NCI-H2081 treated with DMSO at 0.1 percent for 48 hours (cell line): Measurements from ENCODE around the gene TMEM89.

Experiments
- DNase-seq: peaks from one replicate; lab custom pipeline; 2025; lab: John Stamatoyannopoulos, UW

The TMEM89 gene

DNA sequence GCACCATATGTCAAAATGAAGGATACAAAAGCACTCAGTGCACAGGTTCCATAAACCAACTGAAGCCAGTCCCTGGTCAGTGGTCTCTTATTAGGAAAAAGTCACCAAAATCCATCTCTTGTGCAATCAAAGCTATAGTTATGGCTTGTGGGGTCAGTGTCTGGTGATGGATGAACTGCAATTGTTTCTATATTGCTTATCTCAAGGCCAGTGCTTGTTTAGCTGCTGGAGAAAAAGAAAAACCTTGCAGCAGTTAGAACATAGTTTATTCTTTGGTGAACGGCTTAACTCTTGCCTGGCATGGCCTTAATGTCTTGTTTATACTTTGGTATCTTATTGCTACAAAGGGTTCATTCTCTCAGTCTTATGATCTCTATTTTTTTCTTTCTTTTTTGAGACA is 9.3 kb downstream of the TMEM89 start:
- no peak for DNase-seq

DNA sequence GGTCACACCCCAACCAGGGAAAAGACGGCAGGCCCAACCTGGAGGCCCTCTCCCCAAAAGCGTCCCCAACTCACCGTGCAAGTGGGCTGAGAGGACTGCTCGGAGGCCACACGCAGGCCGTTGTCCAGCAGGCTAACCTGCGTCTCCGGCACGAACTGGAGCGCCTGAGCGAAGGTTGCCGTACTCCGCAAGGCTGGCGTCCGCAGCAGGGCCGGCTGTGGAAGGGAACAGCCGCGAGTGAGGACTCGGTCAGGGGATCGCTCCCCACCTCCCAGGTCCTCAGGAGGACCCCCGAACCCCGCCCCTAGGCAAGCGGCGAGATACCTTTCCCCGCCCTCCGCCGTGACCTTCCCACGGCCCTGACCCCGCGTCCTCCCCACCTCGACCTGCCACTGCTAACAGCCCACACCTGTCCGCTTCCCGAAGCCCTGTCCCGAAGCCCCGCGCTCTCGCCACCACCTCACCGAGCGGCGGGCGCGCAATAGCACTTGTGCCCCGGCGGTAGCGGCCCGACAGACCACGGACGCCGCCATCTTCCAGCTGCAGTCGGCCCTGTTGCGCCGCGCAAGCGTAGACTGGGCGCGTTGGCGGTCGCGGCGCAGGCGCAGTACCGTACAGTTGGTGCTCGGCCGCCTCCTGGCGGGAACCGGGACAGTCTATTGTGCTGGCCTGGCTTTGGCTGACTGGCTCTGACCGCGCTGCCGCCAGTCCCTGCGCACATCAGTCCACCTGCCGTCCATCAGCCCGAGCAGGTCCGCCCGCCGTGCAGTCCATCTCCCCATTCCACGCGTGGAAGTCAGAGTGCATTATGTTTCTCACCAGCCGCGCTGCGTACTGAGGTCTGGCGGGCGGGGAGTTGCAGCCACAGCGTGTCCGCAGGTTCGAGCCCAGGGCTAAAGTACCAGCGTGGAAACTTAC is 12.2 kb downstream of the TMEM89 start, which contains the start of gene UQCRC1:
UQCRC1 (minus strand) TSS at position 559 of the 918 bp plus-strand sequence; CDS start at position 533, 26 bp downstream.
- peak; percentile 44 for DNase-seq

GRCh38 chr3:48607519-48607918 is 14.1 kb downstream of the TMEM89 start:
- no peak for DNase-seq

- DNase-seq, result no peak
These were observed 20.0 kb downstream of the TMEM89 start for GRCh38 chr3:48601622-48601994.

DNA sequence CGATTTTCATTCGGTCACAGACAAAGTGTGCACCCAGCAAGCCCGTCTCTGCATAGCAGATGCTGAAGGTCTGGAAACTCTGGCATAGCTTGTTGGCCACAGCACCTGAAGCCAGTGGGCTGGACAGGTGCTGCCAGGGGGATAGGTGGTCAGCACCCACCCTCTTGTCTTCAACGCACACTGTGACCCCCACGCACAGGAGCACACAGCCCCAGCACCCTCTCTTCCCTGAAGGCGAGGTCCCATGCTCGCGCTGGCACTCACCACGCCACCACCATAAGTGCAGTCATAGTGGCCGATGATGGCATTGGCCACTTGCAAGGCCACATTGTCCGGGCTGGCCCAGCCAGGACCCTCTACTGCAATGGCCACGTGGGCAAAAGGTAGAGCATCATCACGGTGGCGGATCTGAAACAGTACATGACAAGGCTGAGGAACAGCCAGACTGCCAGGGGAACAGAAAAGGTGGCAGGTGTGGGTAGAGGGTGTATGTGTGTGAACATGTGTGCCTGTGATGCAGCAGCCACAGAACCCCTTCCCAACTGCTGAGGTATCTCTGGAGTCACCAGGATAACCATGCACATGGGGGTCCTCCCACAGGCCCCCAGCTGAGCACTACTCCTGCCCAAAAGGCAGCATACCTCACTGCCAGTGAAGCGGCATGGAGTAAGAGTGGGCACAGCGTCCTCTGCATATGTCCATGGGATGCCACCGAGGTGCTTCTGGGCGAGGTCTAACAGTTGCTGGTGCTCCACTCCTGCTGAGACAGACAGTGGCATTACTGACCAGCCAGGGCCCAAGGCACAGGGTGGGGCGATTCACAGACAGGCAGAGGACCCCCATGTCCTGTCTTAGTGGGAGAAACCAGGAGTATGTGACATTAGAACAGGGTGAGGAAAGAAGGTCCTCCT is 20.6 kb downstream of the TMEM89 start:
- no peak for DNase-seq

DNA sequence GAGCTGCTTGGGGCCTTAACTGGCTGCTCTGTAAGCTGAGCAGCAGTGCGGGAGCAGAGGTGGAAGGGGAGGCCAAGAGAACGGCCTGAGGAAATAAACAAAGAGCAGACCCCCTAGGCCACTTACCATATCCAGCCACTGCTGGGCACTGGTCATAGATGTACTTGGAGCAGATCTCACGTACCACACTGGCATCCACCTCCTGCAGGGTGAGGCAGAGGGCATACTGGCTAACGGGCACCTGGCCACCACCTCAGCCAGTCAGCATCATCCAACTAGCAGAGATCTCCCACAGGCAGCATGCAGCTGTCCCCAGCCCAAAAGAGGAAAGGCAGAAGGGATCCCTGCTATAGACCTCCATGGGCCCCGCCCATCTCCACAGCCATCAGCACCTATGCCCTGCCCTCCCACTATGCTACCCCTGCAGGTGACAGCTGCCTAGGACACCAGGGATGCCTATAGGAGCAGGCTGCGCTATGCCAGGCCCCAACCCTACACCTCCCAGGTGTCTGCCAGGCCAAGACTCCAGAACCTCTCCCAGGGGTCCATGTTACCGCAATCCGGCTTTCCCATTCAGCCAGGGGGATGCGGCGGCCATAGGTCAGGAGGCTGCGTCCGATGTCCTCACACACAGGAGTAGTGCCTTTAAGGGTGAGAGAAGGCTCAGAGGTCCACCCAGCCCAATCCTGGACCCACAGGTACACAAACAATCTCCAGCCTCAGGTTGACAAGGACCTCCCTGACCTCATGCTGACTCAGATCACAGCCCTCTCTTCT is 21.9 kb downstream of the TMEM89 start:
- DNase-seq, result no peak

DNA sequence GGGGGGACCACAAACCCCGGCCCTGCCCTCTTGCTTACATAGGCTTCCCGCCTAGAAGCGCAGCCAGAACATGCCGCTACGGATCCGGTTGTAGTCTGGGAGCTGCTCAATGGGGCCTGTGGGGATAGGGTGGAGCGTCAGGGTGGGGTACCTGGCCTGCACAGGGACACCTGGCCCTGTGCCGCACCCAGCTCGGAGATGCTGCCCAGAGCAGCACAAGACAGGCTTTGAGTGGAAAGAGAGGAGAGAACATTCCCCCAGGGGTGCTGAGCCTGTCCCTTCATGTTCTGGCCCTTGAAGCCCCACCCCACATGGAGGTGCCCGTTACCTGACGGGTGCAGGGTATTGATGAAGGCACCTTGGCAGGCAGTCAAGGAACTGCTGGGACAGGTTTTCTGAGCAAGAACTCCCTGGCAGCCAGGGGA is 22.5 kb downstream of the TMEM89 start:
- DNase-seq, result no peak

GRCh38 chr3:48598323-48599076 is 23.1 kb downstream of the TMEM89 start:
- DNase-seq, result no peak

GRCh38 chr3:48597408-48597800 is 24.2 kb downstream of the TMEM89 start:
- DNase-seq, result no peak

DNA sequence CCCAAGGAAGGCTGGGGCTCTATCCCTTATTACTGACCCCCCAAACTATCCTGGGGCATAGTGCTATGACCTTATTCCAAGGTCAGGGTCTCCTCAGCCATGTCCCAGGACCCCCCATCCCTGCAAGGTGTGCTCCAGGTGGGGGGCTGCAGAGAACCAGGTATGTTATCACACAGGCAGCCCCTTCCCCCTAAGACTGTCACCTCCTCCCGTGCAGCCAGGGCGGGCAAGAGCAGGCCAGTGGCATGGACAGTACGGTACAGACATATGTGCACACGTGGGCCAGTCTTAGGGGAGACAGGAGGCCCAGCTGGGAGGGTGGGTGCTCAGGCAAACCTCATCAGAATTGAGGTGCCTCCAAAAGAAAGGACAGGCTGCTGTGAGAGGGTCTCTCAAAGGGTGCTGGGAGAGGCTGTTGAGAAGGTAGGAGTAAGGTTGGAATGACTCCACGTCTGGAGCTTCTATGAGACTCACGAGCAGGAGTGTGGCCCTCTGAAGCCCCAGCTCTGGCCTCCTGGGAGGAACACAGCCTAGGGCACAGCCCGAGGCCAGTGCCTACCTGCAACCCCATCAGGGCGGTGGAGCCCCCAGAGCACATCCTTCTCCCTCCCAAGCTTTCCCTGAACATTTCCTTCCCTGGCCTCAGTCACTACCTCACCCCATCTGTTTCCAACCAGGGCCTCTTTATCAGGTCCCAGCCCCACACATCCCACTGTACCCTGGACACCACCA is 24.7 kb downstream of the TMEM89 start:
- no peak for DNase-seq

DNA sequence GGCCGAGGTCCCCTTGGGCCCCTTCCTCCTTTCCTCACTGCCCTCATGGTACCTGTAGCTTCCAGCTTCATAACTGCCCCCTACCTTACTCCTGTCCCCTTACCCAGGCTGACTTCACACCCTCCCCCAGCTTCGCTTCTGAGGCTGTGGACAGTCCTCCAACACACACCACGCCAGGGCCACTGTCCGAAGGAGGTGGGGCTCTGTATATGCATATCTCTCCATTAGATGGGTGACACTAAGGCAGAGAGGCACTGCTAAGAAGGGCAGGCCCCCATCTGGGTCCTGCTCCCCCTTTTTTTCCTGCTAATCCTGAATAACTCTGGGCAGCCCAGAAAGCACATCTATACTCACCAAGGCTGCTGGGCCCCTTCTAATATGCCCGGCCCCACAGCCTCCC is 25.4 kb downstream of the TMEM89 start:
- DNase-seq, result no peak

- DNase-seq, result no peak
These were observed 25.9 kb downstream of the TMEM89 start for GRCh38 chr3:48595526-48596121.

GRCh38 chr3:48595075-48595525 is 26.5 kb downstream of the TMEM89 start, which contains the start of gene COL7A1:
COL7A1 (minus strand) TSS chr3:48595329; CDS start chr3:48595159, 170 bp downstream.
- no peak for DNase-seq

- DNase-seq, result no peak
These were observed 27.0 kb downstream of the TMEM89 start for GRCh38 chr3:48594417-48595049.

- no peak for DNase-seq
These were observed 28.2 kb downstream of the TMEM89 start for GRCh38 chr3:48593337-48593736.

- no peak for DNase-seq
These were observed 29.0 kb downstream of the TMEM89 start for GRCh38 chr3:48592519-48593087.

DNA sequence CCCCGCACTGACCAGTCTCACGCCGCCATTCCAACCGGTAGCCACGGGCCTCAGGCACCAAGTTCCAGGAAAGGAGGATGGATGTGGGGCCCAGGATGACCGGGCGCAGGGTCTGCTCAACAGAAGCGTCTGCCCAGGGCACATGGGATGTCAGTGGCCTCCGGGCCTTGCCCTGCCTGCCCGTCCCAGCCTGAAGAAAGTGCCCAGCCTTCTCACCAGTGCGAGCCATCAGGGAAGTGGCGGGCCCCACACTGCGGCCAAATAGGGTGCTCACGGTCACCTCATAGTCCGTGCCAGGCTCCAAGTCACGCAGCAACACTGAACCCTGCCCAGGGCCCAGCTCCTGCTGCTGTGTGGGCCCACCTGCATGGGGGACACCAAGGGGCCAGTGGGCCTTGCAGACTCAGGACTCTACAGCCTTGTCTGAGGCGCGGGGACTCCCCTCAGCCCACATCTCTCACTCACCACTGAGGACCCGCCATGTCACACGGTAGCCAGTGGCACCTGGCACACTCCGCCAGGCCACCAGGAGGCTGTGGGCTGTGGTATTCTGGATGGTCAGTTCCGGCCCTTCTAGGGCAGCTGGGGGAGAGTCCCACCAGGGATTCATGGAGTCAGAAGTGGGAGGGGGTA is 29.6 kb downstream of the TMEM89 start:
- DNase-seq, result no peak

DNA sequence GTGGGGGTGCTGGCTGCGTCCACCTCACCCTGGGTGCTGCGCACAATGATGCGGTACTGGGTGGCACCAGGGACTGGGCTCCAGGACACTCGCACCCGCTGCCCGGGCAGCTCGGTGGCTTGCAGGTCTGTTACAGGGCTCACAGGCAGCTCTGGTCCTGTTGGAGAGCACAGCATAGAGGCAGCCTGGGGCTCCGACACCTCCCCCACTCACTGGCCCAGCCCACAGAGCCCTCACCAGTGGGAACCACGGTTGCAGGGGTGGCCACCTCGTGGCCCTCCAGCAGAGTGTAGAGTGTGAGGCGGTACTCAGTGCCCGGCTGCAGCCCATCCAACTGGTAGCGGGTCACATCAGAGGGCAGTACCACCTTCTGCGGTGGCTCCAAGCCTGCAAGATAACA is 30.1 kb downstream of the TMEM89 start:
- DNase-seq, result no peak

- DNase-seq, result no peak
These were observed 33.3 kb downstream of the TMEM89 start for GRCh38 chr3:48588230-48588629.
